ENCODE results near the gene ZNF84. TPM values are rescaled to one million over a fixed set of nuclear protein-coding genes. Genes with fewer than 3 reads are reported as not detected.

The ZNF84 gene
- total RNA-seq, 1 experiment from 2014 or later = 28.3 TPM

DNA sequence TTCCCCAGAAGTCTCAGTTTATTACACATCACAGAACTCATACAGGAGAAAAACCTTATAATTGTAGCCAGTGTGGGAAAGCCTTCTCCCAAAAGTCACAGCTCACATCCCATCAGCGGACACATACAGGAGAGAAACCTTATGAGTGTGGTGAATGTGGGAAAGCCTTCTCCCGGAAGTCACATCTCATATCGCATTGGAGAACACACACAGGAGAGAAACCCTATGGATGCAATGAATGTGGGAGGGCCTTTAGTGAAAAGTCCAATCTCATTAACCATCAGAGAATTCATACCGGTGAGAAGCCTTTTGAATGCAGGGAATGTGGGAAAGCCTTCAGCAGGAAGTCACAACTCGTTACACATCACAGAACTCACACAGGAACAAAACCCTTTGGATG is 20.1 kb downstream of the ZNF84 start (continued):
- no peak for TF ChIP-seq FOXJ3 (CRISPR knock-in tag; IDR thresholded peaks at IDR 0.05; ENCODE audit: borderline replicate concordance)
- no peak for TF ChIP-seq ZNF263 (CRISPR knock-in tag; IDR thresholded peaks at IDR 0.05; ENCODE audit: low read depth)
- TF ChIP-seq ZNF232 (CRISPR knock-in tag; IDR thresholded peaks at IDR 0.05) = no peak
- no peak for TF ChIP-seq NR1H2 (CRISPR knock-in tag; IDR thresholded peaks at IDR 0.05)
- TF ChIP-seq JAZF1 (CRISPR knock-in tag; IDR thresholded peaks at IDR 0.05) = no peak
- no peak for TF ChIP-seq ELF4 (CRISPR knock-in tag; IDR thresholded peaks at IDR 0.05; ENCODE audit: low read depth)
- no peak for TF ChIP-seq GTF2I (CRISPR knock-in tag; conservative IDR thresholded peaks at IDR 0.05)
- no peak for TF ChIP-seq OVOL2 (CRISPR knock-in tag; IDR thresholded peaks at IDR 0.05; ENCODE audit: borderline replicate concordance)

GRCh38 chr12:133058203-133059113 is 21.1 kb downstream of the ZNF84 start:
- Mint-ChIP-seq H3K4me1 (no peaks in the 10 kb centered on the region), H3K27me3 (ENCODE audit: low read depth) (peaks cover 37% of the 10 kb centered on the region), H3K36me3 (peaks cover 97% of the 10 kb centered on the region), H3K9me3 (peaks cover 87% of the 10 kb centered on the region), H3K27ac (no peak overlapping the region), H3K4me3 (no peak overlapping the region)
- TF ChIP-seq, protein P1, sequence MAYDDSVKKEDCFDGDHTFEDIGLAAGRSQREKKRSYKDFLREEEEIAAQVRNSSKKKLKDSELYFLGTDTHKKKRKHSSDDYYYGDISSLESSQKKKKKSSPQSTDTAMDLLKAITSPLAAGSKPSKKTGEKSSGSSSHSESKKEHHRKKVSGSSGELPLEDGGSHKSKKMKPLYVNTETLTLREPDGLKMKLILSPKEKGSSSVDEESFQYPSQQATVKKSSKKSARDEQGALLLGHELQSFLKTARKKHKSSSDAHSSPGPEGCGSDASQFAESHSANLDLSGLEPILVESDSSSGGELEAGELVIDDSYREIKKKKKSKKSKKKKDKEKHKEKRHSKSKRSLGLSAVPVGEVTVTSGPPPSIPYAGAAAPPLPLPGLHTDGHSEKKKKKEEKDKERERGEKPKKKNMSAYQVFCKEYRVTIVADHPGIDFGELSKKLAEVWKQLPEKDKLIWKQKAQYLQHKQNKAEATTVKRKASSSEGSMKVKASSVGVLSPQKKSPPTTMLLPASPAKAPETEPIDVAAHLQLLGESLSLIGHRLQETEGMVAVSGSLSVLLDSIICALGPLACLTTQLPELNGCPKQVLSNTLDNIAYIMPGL (CRISPR knock-in tag; IDR thresholded peaks at IDR 0.05) = no peak
- TF ChIP-seq ZBTB43 (CRISPR knock-in tag; IDR thresholded peaks at IDR 0.05) (no peak), MYBL2 (CRISPR knock-in tag; IDR thresholded peaks at IDR 0.05) (no peak), SP1 (CRISPR knock-in tag; conservative IDR thresholded peaks at IDR 0.05) (no peak), GABPB1 (CRISPR knock-in tag; IDR thresholded peaks at IDR 0.05) (no peak), NR1H2 (CRISPR knock-in tag; IDR thresholded peaks at IDR 0.05) (no peak), ZNF138 (CRISPR knock-in tag; conservative IDR thresholded peaks at IDR 0.05) (no peak), ATF2 (CRISPR knock-in tag; IDR thresholded peaks at IDR 0.05; ENCODE audit: borderline replicate concordance, low read depth) (no peak)
- TF ChIP-seq, protein P2, sequence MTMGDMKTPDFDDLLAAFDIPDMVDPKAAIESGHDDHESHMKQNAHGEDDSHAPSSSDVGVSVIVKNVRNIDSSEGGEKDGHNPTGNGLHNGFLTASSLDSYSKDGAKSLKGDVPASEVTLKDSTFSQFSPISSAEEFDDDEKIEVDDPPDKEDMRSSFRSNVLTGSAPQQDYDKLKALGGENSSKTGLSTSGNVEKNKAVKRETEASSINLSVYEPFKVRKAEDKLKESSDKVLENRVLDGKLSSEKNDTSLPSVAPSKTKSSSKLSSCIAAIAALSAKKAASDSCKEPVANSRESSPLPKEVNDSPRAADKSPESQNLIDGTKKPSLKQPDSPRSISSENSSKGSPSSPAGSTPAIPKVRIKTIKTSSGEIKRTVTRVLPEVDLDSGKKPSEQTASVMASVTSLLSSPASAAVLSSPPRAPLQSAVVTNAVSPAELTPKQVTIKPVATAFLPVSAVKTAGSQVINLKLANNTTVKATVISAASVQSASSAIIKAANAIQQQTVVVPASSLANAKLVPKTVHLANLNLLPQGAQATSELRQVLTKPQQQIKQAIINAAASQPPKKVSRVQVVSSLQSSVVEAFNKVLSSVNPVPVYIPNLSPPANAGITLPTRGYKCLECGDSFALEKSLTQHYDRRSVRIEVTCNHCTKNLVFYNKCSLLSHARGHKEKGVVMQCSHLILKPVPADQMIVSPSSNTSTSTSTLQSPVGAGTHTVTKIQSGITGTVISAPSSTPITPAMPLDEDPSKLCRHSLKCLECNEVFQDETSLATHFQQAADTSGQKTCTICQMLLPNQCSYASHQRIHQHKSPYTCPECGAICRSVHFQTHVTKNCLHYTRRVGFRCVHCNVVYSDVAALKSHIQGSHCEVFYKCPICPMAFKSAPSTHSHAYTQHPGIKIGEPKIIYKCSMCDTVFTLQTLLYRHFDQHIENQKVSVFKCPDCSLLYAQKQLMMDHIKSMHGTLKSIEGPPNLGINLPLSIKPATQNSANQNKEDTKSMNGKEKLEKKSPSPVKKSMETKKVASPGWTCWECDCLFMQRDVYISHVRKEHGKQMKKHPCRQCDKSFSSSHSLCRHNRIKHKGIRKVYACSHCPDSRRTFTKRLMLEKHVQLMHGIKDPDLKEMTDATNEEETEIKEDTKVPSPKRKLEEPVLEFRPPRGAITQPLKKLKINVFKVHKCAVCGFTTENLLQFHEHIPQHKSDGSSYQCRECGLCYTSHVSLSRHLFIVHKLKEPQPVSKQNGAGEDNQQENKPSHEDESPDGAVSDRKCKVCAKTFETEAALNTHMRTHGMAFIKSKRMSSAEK (CRISPR knock-in tag; IDR thresholded peaks at IDR 0.05; ENCODE audit: borderline replicate concordance) = no peak
- TF ChIP-seq, protein P3, sequence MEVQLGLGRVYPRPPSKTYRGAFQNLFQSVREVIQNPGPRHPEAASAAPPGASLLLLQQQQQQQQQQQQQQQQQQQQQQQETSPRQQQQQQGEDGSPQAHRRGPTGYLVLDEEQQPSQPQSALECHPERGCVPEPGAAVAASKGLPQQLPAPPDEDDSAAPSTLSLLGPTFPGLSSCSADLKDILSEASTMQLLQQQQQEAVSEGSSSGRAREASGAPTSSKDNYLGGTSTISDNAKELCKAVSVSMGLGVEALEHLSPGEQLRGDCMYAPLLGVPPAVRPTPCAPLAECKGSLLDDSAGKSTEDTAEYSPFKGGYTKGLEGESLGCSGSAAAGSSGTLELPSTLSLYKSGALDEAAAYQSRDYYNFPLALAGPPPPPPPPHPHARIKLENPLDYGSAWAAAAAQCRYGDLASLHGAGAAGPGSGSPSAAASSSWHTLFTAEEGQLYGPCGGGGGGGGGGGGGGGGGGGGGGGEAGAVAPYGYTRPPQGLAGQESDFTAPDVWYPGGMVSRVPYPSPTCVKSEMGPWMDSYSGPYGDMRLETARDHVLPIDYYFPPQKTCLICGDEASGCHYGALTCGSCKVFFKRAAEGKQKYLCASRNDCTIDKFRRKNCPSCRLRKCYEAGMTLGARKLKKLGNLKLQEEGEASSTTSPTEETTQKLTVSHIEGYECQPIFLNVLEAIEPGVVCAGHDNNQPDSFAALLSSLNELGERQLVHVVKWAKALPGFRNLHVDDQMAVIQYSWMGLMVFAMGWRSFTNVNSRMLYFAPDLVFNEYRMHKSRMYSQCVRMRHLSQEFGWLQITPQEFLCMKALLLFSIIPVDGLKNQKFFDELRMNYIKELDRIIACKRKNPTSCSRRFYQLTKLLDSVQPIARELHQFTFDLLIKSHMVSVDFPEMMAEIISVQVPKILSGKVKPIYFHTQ (CRISPR knock-in tag; IDR thresholded peaks at IDR 0.05) = no peak
- no peak for DNase-seq (ENCODE audit: low spot score)
- ChIA-PET CTCF (no interaction called here), POLR2A (no interaction called here)
- no peak for ATAC-seq

All from WTC11 (cell line).